K562 (cell line): Measurements from ENCODE around the gene EMD.

Experiments used
- JUND ChIP-seq, 2 experiments: IDR thresholded peaks; 2 replicates in 1 of 2; 3 replicates in 1 of 2; pipeline ENCODE4 v1.6.1; 2011; ENCODE audit warnings: borderline replicate concordance in 2 of 2, low read depth in 2 of 2, low read length in 2 of 2, improper control_type of control experiment in 1 of 2, missing biosample characterization in 1 of 2, missing genetic modification characterization in 1 of 2, missing genetic modification reagents in 1 of 2
- REST ChIP-seq, 2 experiments: fragments of 450-650 bp; formaldehyde crosslinking in 1 of 2; IDR thresholded peaks; 2 replicates each; pipeline versions ENCODE4 v1.4.0 to v1.6.1; 2014 to 2020; ENCODE audit warnings: mild to moderate bottlenecking in 2 of 2, borderline replicate concordance in 1 of 2, low read depth in 1 of 2
- SRSF9 ChIP-seq: fragments of 200-400 bp; formaldehyde crosslinking; IDR thresholded peaks from 2 replicates; pipeline ENCODE4 v1.6.1; 2017; ENCODE audit warnings: low read depth, low read length, borderline replicate concordance
- ZBTB11 ChIP-seq, 3 experiments: fragments of 200-800 bp in 1 of 3; fragments of 250-450 bp in 1 of 3; fragments of 450-650 bp in 1 of 3; sonication (Bioruptor Pico) in 1 of 3; sonication (Bioruptor generic) in 1 of 3; formaldehyde crosslinking in 1 of 3; IDR thresholded peaks; 2 replicates each; pipeline versions ENCODE4 v1.6.1 to v1.8.0; 2016 to 2022; ENCODE audit warnings: mild to moderate bottlenecking in 2 of 3, missing genetic modification characterization in 2 of 3, missing compliant biosample characterization in 1 of 3, moderate library complexity in 1 of 3
- ZKSCAN8 ChIP-seq: fragments of 200-800 bp; sonication (Bioruptor generic); IDR thresholded peaks from 2 replicates; pipeline ENCODE4 v1.6.1; 2016; ENCODE audit warnings: missing genetic modification characterization, missing compliant biosample characterization
- TF ChIP-seq, protein P1 (sequence below): fragments of 250-450 bp; sonication (Bioruptor Pico); IDR thresholded peaks from 2 replicates; pipeline ENCODE4 v1.8.0; 2021; ENCODE audit warnings: moderate library complexity, mild to moderate bottlenecking, inconsistent platforms

DNA sequence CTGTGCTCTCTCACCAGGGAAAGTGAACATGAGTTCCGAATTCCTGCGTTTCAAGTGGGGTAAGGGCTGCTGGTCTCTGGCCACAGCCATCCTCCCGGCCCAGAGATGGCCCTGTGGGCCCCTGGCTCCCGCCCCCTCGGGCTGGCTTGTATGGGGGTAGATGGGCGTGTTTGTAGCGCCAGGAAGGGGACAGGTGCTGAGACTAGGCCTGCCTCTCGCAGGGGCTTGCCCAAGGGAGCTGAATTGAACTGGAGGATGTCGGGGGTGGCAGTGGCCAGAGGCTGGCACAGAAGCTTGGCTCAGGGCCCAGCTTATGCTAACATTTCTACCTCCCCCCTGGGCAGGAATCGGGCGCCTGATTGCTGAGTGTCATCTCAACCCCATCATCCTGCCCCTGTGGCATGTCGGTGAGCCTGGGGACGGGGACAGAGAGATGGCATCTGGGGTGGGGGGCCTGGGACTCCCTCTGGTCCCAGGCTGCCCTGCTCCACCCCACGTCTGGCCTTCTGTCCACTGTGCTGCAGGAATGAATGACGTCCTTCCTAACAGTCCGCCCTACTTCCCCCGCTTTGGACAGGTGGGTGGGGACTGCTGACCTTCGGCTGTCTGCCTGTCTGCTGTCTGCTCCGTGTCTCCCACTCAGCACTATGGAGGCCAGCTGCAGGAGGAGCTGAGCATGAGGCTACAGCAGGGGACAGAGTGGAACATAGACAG lies 40.8 kb downstream of the EMD start:
- TF ChIP-seq ZKSCAN8 (CRISPR knock-in tag): no peak
- no peak for TF ChIP-seq SRSF9
- TF ChIP-seq, protein P1, sequence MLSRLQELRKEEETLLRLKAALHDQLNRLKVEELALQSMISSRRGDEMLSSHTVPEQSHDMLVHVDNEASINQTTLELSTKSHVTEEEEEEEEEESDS (CRISPR knock-in tag): no peak
- TF ChIP-seq REST (IDR thresholded peaks at IDR 0.05; ENCODE audit: borderline replicate concordance): no peak
- no peak for TF ChIP-seq REST (CRISPR knock-in tag; IDR thresholded peaks at IDR 0.05; ENCODE audit: low read depth)
- TF ChIP-seq ZBTB11 (CRISPR knock-in tag; IDR thresholded peaks at IDR 0.05): no peak
- no peak for TF ChIP-seq JUND (IDR thresholded peaks at IDR 0.05; ENCODE audit: borderline replicate concordance, low read depth, low read length)
- no peak for TF ChIP-seq JUND (tag; IDR thresholded peaks at IDR 0.05; ENCODE audit: borderline replicate concordance, low read depth, low read length)
